Hepatocyte (in vitro differentiated cells): Measurements from ENCODE around the gene ZNF669.

Source experiments
- CTCF ChIP-seq: fragments of 200-600 bp; sonication (generic); IDR thresholded peaks from 2 replicates; pipeline ENCODE4 v1.5.1; 2016; ENCODE audit warnings: antibody characterized with exemption, mild to moderate bottlenecking; ENCODE audit not compliant: poor library complexity
- EZH2 ChIP-seq: fragments of 200-600 bp; sonication (generic); IDR thresholded peaks from 2 replicates; pipeline ENCODE4 v1.6.1; 2016; ENCODE audit warnings: antibody characterized with exemption, mild to moderate bottlenecking, borderline replicate concordance
- EZH2phosphoT487 ChIP-seq: fragments of 200-600 bp; sonication (generic); IDR thresholded peaks from one replicate; pipeline ENCODE4 v1.6.1; 2018; ENCODE audit warnings: antibody characterized with exemption, mild to moderate bottlenecking, low read depth, moderate library complexity; ENCODE audit not compliant: unreplicated experiment, severe bottlenecking

DNA sequence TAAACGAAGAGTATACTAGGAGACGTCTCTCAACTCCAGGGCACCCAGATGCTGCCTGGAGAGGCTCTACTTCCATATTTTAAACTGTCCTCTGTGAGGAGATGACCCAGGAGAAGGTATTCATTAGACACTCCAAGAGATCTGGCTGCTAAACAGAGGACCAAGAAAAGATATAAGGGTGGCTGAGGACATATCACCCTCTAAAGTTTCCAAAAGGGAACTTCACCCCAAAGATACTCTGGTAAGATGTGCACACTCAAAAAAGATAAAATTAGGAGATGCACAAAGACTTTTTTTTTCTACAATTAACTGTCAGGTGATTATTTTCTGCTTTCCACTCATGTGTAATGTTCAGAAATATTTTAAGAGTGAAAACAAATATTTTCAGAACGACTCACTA lies 26.9 kb downstream of the ZNF669 start:
- TF ChIP-seq CTCF (no peak), EZH2 (no peak), EZH2phosphoT487 (no peak)
